Measurements from ENCODE around the gene BPIFA1. TPM values are rescaled to one million over a fixed set of nuclear protein-coding genes. Genes with fewer than 3 reads are reported as not detected.
A peak's percentile ranks its signal among the peaks of the same experiment; 100 is the strongest.

The BPIFA1 gene
- total RNA-seq, 1 donor: not detected

DNA sequence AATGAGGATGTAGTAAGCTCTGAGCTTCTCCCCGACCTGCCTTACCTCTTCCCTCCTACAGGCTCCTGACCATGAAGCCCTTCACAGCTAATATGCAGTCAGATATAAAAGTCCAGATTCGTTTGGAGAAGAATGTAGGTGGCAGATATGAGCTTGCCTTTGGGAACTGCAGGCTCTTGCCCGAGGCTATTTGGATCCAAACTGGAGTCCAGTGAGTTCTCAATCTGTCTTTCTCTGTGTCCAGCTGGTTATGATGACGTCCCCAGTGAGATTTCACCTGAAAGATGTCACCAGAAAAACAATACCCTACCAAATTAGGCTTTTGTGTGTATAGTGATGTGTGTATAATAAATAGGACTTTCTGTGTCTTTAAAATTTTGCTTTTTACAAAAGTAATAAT, 33.3 kb upstream of the BPIFA1 start:
- no peak for TF ChIP-seq CTCF (IDR thresholded peaks at IDR 0.05; ENCODE audit: insufficient read depth, low read depth, low read length)
- H3K4me3 ChIP-seq (ENCODE audit: low read depth, low read length): no peak overlapping the region
- DNase-seq (ENCODE audit: low read depth): no peak

DNA sequence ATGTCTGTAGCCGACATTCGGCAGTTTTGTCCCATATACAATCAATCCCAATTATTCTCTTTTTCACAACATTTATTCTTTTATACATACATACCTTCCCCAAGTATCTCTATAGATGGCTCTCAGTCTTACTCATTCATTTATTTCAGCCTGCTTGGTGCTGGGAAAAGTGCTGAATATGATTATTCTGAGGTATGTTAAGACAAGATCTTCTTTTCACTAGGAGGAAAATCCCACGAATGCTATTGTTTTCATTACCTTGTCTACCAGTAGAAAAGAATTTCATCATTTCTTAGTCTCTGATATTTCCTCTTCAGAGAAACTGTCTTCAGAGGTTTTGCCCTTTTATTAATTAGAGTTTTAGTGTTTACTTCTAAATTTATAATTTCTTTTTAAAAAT, 32.4 kb upstream of the BPIFA1 start:
- H3K4me3 ChIP-seq (ENCODE audit: low read depth, low read length): no peak overlapping the region
- no peak for TF ChIP-seq CTCF (IDR thresholded peaks at IDR 0.05; ENCODE audit: insufficient read depth, low read depth, low read length)
- DNase-seq (ENCODE audit: low read depth): no peak

- TF ChIP-seq CTCF (IDR thresholded peaks at IDR 0.05; ENCODE audit: insufficient read depth, low read depth, low read length): no peak
- H3K4me3 ChIP-seq (ENCODE audit: low read depth, low read length): no peak overlapping the region
- peak; percentile 63 for DNase-seq (ENCODE audit: low read depth)
Measured at GRCh38 chr20:33209789-33210188, 26.0 kb upstream of the BPIFA1 start.

DNA sequence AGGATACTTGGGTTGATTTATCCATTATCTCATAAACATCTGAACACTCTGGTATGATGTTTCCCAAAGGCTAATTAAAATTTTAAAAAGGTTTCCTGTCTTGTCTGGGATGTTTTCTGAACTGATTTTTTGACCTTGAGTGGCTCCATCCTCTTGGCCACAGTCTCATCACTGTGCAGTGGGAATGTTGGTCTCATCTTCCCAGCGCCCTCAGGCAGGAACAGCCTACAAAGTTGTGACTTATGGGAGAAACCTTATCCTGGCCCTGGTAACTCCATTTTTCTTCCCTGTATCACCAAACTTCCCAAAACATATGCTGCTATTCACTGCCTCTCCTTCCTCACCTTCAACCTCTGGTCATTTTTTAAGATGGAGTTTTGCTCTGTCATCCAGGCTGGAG, 25.4 kb upstream of the BPIFA1 start:
- no peak overlapping the region for H3K4me3 ChIP-seq (ENCODE audit: low read depth, low read length)
- DNase-seq (ENCODE audit: low read depth): no peak

DNA sequence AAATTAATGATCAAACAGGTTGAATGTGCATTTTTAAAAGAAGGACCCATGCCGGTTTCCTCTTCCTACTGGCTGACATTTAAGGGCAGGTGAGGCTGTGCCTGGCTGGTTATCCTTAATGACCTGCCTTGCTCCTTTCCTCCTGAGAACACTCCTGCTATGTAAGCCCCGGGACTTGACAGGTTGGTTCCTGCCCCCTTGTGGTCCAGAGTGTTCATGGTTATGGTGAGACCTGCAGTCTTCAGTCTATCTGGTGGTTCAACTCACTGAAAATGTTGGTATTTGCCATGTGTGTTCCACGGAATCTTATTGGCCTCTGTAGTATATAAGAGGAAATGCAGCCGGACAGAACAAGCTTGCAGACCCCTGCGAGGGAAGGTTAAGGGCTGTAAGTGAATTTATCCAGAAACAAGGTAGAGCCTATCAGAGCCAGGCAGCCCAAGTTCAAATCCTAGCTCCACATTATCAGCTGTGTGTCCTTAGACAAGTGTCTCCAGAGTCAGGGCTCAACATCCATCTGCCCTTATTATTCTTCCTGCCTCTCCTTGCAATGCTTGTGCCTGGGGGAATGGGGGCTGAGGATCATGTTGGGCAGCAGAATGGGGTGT, 23.9 kb upstream of the BPIFA1 start:
- DNase-seq (ENCODE audit: low read depth): peak; percentile 34
- peak; percentile 52 for TF ChIP-seq CTCF (IDR thresholded peaks at IDR 0.05; ENCODE audit: insufficient read depth, low read depth, low read length)
- H3K4me3 ChIP-seq (ENCODE audit: low read depth, low read length): no peak overlapping the region

More for the DNA sequence above, 25.4 kb upstream of the BPIFA1 start:
- TF ChIP-seq CTCF (IDR thresholded peaks at IDR 0.05; ENCODE audit: insufficient read depth, low read depth, low read length): no peak

DNA sequence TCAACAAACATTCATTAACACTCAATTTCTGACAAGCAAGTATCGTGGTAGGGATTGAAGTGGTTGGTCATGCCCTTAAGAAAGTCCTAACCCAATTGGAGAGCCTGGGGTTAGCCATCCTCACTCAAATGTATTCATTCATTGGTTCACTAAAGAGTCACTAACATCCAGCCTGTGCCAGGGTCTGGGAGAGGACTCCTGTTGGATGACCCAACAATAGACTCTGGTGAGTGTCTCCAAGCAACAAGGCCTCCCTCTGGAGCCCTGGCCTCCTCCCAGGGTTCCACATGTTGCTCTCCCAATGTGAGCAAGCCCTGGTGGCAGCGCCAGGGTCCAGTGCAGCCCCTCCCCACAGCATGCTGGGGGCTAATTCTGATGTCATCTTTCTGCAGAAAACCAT, 18.7 kb upstream of the BPIFA1 start, which contains the start of gene BPIFA3:
BPIFA3 (plus strand) TSS at position 301 of the 400 bp plus-strand sequence. CDS start 185 bp downstream, outside the sequence.
- no peak within 1 kb of the TSS for H3K4me3 ChIP-seq (ENCODE audit: low read depth, low read length)
- DNase-seq (ENCODE audit: low read depth): no peak
- TF ChIP-seq CTCF (IDR thresholded peaks at IDR 0.05; ENCODE audit: insufficient read depth, low read depth, low read length): no peak

- DNase-seq (ENCODE audit: low read depth): no peak
- no peak for TF ChIP-seq CTCF (IDR thresholded peaks at IDR 0.05; ENCODE audit: insufficient read depth, low read depth, low read length)
Measured at GRCh38 chr20:33224399-33224798, 11.4 kb upstream of the BPIFA1 start.

More at GRCh38 chr20:33224399-33224798, 11.4 kb upstream of the BPIFA1 start:
- no peak overlapping the region for H3K4me3 ChIP-seq (ENCODE audit: low read depth, low read length)
